ENCODE data around the gene NEO1.

GRCh38 chr15:73270366-73271097, 218.3 kb downstream of the NEO1 start:
- TF ChIP-seq RXRA (IDR thresholded peaks at IDR 0.05): no peak
- TF ChIP-seq TAF1 (conservative IDR thresholded peaks at IDR 0.05): no peak
- no peak for TF ChIP-seq CTCF (IDR thresholded peaks at IDR 0.05; ENCODE audit: low read depth, low read length, missing input control)
- no peak for TF ChIP-seq RAD21 (IDR thresholded peaks at IDR 0.05)
- TF ChIP-seq ATF3 (IDR thresholded peaks at IDR 0.05): no peak
- TF ChIP-seq FOXA1 (IDR thresholded peaks at IDR 0.05): no peak
- no peak for TF ChIP-seq MAX (IDR thresholded peaks at IDR 0.05)
- TF ChIP-seq REST (IDR thresholded peaks at IDR 0.05): no peak
- TF ChIP-seq FOXA2 (IDR thresholded peaks at IDR 0.05): no peak
- no peak for TF ChIP-seq GABPA (IDR thresholded peaks at IDR 0.05 in 1 of 2, conservative IDR thresholded peaks at IDR 0.05 in 1 of 2)
- TF ChIP-seq YY1 (IDR thresholded peaks at IDR 0.05): no peak
- TF ChIP-seq SP1 (IDR thresholded peaks at IDR 0.05): no peak
